ENCODE data around the gene PDE4D.
"Not testable (repeated sequence)": the region's sequence is repeated elsewhere in the genome, so short reads cannot be mapped to it uniquely, and the experiment has no call there.

The PDE4D gene

DNA sequence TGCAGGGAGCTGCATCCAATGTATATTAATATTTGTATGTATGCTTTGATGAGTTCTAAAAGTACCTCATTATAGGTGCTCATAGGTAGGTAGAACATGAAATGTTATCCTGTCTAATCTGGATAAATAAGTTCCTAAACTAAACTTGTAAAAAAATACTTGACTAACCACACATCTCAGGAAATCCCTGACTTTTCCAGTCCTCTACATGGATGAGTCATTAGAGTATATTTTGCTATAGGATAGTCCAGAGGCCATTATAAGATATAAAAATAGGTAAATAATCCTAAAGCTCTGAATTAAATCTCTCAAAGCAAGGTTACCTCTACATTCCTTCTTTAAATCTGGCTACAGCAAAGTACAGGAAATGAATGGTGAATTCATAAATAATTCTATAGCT is 906.3 kb downstream of the PDE4D start:
- peak; percentile 29 for DNase-seq

GRCh38 chr5:58986281-58986680 is 907.2 kb downstream of the PDE4D start:
- no peak for DNase-seq

GRCh38 chr5:58985759-58986158 is 907.8 kb downstream of the PDE4D start:
- DNase-seq: peak; percentile 7

GRCh38 chr5:58985311-58985710 is 908.2 kb downstream of the PDE4D start:
- no peak for DNase-seq

DNA sequence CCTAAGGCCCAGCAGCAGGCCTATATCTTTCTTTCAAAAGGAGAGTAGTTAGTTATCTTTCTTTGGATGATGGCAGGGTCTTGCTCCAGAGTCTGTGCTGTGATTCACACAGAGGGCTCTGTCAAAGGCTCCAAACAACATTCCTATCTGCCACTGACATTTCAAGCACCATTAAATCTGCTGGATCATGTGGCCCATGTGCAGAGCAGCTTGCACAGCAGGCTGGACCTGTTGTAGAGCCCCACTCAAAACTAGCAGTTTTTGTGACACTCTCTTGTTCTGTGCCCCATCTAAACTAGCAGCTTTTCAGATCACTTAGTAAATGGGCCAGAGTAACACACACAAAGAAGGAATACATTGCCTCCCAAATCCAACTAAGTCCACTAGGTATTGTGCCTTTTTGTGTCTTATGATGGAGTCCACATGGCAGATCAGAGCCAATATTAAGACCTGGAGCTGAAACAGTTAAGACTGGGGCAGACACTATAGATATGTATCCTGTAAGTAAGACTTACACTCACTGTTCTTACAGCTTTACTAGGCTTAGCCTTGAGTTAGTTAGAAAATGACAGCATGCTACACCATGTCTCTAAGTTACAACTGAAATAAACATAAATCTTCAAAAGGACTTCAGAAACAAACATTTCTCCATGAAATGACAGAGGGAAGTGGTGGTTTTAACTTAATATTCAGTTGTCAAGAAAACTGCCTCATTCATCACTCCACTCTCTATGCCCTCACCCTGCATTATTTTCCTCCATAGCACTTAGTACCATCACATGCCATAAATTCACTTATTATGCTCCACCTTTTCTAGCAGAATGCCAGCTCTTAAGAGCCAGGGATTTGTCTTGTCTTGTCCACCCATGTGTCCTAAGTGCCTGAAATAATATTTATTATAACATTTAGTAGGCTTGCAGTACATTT is 909.7 kb downstream of the PDE4D start:
- DNase-seq: peak; percentile 6

DNA sequence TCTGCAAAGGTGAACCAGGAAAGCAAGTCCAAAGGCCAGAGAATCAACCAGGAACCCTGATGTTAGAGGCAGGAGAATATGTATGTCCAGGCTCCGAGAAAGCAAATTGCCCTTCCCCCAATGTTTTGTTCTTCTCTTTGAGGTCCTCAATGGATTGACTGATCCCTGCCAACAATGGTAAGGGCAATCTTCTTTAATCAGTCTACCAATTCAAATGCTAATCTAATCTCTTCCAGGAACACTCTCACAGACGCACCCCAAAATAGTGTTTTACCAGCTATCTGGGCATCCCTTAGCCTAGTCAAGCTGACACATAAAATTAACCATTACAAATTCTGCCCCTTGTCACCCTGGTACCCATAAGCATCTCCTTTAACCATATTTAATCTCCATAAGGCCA is 912.6 kb downstream of the PDE4D start:
- no peak for DNase-seq

- no peak for DNase-seq
These were observed 914.4 kb downstream of the PDE4D start for GRCh38 chr5:58979090-58979489.

DNA sequence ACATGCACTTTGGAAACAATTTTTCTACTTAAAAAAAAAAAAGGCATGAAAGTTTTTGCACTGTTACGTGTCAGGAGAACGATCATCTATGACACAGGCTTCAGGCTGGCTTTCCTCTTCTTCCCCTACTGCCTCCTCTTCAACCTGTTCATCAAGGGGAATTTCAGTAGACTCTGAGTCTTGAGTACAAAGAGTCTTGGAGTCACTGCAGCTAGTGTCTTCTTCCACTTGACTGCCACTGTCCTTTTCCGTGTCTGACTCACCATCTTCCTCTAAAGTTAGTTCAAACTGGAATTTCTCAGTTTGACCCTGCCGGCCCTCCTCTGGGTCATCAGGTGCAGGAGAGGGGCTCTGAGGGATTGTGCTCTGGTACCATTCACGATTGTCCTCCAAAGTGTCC is 918.9 kb downstream of the PDE4D start:
- DNase-seq: no peak

GRCh38 chr5:58974083-58974482 is 919.4 kb downstream of the PDE4D start:
- DNase-seq: no peak

DNA sequence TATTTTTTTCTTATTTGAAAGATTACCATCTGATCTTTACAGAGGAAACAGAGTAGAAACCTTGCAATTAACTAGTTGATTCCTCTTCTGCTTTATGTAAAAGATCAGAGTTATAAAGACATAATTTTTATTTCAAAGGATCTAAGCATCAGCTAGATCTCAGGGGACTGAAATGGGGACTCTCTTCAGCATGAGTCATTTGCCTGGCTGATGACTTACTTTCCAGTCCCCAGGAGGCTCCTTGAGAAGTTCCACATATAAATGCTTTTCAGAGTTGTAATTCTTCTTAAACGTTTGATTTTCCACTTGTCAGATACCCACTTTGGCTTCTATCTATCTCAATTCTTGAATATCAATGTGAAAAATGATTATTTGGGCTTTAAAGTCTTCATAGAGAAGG is 921.2 kb downstream of the PDE4D start:
- DNase-seq: peak; percentile 79

DNA sequence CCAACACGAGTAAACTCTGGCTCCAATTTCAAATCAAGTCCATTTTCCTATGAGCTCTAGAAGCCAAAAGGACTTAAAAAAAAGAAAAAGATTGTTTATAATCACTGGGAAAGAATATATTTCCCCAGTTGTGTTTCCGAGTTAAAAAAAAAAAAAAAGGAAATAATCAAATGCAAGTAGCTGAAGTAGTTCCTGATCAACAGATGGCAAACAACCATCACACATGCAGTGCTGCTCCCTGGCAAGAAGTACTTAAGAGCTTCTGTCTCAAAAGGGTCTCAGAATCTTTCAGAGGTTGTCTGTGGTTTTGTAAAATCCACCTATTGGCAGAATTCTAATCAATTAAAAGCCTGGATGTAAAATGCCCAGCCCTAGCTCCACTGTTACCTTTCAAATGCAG is 922.8 kb downstream of the PDE4D start:
- no peak for DNase-seq

DNA sequence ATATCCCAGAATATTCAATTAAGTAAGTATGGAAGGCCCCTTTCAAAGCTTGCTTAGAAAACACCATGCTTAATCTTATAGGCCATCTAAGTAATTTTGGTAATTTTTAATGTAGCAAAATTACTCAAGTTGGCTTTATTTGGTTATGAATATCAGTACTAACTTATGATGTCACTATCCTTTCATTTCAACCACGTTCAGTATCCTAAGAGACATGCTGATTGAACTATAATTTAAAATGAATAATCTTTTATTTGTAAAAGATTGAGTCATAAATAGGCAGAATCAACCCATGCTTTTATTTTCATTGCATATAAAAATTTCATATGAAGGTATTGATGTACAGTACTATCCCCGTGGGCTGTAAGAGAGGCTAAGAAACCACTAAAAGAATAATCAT is 923.7 kb downstream of the PDE4D start:
- no peak for DNase-seq

DNA sequence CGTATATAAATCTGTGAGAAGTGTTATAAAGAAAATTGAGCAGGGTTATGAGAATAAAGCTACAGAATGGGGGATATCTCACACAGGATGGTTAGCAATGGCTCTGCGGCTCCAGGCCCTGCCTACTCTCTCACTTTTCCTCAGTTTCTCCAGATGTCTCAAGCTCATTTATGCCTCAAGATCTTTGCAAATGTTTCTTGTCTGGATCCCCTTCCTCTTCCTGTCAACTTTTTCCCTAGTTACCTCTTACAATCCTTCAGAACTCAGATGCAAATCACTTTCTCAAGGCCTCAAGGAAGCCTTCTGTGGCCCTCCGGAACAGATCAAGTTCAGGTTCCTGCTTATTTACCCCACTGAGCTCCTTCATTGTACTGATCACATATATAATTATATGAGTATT is 924.3 kb downstream of the PDE4D start:
- no peak for DNase-seq

GRCh38 chr5:58968350-58968749 is 925.2 kb downstream of the PDE4D start:
- no peak for DNase-seq

- DNase-seq: no peak
These were observed 925.8 kb downstream of the PDE4D start for GRCh38 chr5:58967597-58968281.

DNA sequence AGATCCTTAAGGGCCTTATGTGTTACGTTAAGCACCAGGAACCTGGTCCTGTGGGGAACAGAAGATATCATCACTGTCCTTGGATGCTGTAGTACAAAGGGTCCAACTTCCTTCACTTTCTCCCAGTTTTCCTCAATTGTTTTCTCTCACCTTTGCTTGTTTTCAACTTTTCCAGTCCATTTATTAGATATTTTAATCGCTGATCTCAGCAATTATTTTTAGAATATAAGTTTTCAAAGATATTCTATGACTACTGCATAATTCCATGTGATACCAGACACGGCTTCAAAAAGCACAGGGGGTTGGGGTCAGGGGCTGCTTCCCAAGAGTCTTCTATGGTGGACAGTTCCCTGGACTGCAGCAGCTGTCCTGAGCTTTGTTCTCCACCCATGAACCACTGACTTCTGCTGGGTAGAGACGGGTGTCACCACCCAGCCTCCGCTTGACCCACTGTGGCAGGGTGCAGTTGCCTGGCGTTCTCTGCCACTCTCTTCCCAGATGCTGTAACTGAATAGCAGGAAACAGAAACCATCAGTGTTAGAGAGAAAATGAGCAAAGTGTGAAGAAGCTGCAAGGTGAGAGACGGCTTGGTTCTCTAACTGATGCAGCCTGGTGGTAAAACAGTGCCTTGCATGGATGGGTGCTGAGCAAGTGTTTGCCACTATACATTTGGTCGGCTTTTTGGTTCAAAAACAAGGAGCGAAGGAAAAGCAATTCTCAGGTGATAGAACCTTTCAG is 927.7 kb downstream of the PDE4D start:
- no peak for DNase-seq

DNA sequence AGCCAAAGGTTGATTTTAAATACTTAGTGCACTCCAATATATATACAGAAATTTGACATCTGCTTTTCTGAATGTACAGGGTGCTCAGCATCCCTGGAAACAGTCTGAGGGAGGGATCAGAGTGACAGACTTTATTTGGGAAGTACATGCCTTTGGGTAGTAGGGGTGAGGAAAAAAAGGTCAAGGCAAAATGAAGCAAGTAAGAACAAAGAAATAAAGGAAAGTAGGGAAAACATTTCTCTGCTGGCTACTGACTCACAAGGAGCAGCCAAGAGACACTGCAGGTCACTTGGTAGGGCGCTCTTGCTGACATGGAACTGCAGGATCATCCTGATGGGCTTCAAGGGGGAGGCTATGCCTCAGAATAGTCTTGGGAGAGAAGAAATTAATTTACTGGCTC is 929.7 kb downstream of the PDE4D start:
- no peak for DNase-seq

GRCh38 chr5:58963361-58963760 is 930.2 kb downstream of the PDE4D start:
- peak; percentile 35 for DNase-seq

DNA sequence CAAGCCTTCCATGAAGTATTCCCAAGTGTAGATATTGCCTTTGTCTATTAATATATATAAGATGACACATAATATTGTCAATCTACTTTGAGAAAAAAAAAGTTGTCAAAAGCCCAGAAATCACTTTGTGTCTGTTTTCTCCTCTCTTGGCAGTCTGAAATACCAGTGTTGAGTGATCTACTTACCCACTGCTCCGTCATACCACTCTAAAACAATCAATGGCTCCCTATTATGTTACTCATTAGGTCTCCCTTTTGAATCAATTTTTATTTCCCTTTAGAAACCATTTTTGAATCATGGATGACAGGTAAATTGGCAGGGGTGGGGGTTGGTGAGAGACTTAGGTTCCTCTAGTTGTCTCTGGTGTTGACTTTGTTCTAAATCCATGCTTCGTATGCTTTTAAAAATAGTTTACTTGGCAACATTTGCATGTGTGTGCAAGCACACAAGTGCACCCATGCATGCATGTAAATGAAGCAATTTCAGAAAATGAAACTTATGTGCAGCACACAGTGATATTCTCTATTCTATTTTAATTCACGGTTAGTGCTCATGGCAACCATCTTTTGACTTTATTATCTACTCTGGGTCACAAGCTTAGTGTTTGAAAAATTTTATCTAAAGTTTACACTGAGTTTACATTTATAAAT is 931.8 kb downstream of the PDE4D start:
- DNase-seq: no peak

DNA sequence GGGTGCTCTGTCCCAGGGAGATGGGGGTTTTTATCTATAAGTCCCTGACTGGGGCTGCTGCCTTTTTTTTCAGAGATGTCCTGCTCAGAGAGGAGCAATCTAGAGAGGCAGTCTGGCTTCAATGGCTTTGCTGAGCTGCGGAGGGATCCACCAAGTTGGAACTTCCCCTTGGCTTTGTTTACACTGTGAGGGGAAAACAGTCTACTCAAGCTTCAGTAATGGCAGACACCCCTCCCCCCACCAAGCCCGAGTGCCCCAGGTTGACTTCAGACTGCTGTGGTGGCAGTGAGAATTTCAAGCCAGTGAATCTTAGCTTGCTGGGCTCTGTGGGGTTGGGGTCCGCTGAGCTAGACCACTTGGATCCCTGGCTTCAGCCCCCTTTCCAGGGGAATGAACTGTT is 934.8 kb downstream of the PDE4D start:
- no peak for DNase-seq

- not testable (repeated sequence) for DNase-seq
These were observed 940.3 kb downstream of the PDE4D start for GRCh38 chr5:58953218-58953617.

- no peak for DNase-seq
These were observed 943.3 kb downstream of the PDE4D start for GRCh38 chr5:58950224-58950623.

- DNase-seq: no peak
These were observed 947.3 kb downstream of the PDE4D start for GRCh38 chr5:58946230-58946629.
